ENCODE data around the gene UBA7.

The UBA7 gene

GRCh38 chr3:49844464-49845183, 30.9 kb upstream of the UBA7 start:
- DNase-seq (ENCODE audit: low read depth): no peak
- H3K4me3 ChIP-seq (ENCODE audit: low read depth, low read length): no peak overlapping the region
- no peak for TF ChIP-seq CTCF (IDR thresholded peaks at IDR 0.05; ENCODE audit: control insufficient read depth, extremely low read depth, insufficient read depth)

GRCh38 chr3:49842843-49843517, 29.2 kb upstream of the UBA7 start:
- no peak overlapping the region for H3K4me3 ChIP-seq (ENCODE audit: low read depth, low read length)
- no peak for DNase-seq (ENCODE audit: low read depth)
- no peak for TF ChIP-seq CTCF (IDR thresholded peaks at IDR 0.05; ENCODE audit: control insufficient read depth, extremely low read depth, insufficient read depth)

GRCh38 chr3:49841806-49842205, 28.1 kb upstream of the UBA7 start:
- no peak for TF ChIP-seq CTCF (IDR thresholded peaks at IDR 0.05; ENCODE audit: control insufficient read depth, extremely low read depth, insufficient read depth)
- no peak overlapping the region for H3K4me3 ChIP-seq (ENCODE audit: low read depth, low read length)
- DNase-seq (ENCODE audit: low read depth): no peak

- no peak for DNase-seq (ENCODE audit: low read depth)
- TF ChIP-seq CTCF (IDR thresholded peaks at IDR 0.05; ENCODE audit: control insufficient read depth, extremely low read depth, insufficient read depth): peak; percentile 26; the same call in 1 of the 2 replicates
- no peak overlapping the region for H3K4me3 ChIP-seq (ENCODE audit: low read depth, low read length)
Measured at GRCh38 chr3:49841126-49841696, 27.5 kb upstream of the UBA7 start.

GRCh38 chr3:49840388-49840787, 26.6 kb upstream of the UBA7 start:
- no peak for TF ChIP-seq CTCF (IDR thresholded peaks at IDR 0.05; ENCODE audit: control insufficient read depth, extremely low read depth, insufficient read depth)
- DNase-seq (ENCODE audit: low read depth): no peak
- H3K4me3 ChIP-seq (ENCODE audit: low read depth, low read length): no peak overlapping the region

GRCh38 chr3:49839193-49839809, 25.5 kb upstream of the UBA7 start:
- peak; percentile 90 for TF ChIP-seq CTCF (IDR thresholded peaks at IDR 0.05; ENCODE audit: control insufficient read depth, extremely low read depth, insufficient read depth)
- peak; percentile 54 for DNase-seq (ENCODE audit: low read depth)
- H3K4me3 ChIP-seq (ENCODE audit: low read depth, low read length): no peak overlapping the region
